Activated CD4-positive, alpha-beta memory T cell treated with anti-CD3 and anti-CD28 coated beads for 36 hours (primary cell): ENCODE measurements around the gene HOXD1. TPM values are rescaled to one million over a fixed set of nuclear protein-coding genes. Genes with fewer than 3 reads are reported as not detected.

ENCODE experiments used
- microRNA-seq: library from miRNA; unstranded; fragments of <30 nt; microRNA quantifications from one replicate; pipeline ENCODE4 v1.2.0, GENCODE V29; 2022; ENCODE audit warnings: borderline number of aligned reads, borderline microRNAs expressed, borderline replicate concordance
- total RNA-seq, 2 experiments: library from RNA; stranded (reverse); gene quantifications; one replicate each; pipeline ENCODE4 v1.2.3, GENCODE V29; 2021

The HOXD1 gene
- total RNA-seq, 2 experiments from 2014 or later, result not detected

Small RNA genes lying within 50 kb of the gene (microRNA-seq; reads per million reads assigned to microRNA genes)
- gene MIR10B, result 1.6 reads per million

Other genes starting within 250 kb of the HOXD1 start
- 10 to 100 TPM; 31.2 to 36.6 TPM for gene LNPK, start 186.4 kb upstream of the HOXD1 start, total RNA-seq
- not detected for gene EVX2, start 104.7 kb upstream of the HOXD1 start, total RNA-seq
- gene HOXD13, start 95.9 kb upstream of the HOXD1 start, total RNA-seq, result not detected
- not detected for gene HOXD12, start 88.9 kb upstream of the HOXD1 start, total RNA-seq
- not detected for gene HOXD11, start 81.4 kb upstream of the HOXD1 start, total RNA-seq
- not detected for gene HOXD10, start 71.9 kb upstream of the HOXD1 start, total RNA-seq
- not detected for gene HOXD9, start 65.9 kb upstream of the HOXD1 start, total RNA-seq
- not detected for gene HOXD8, start 59.0 kb upstream of the HOXD1 start, total RNA-seq
- not detected for gene HOXD4, start 37.1 kb upstream of the HOXD1 start, total RNA-seq
- not detected for gene HOXD3, start 31.4 kb upstream of the HOXD1 start, total RNA-seq
- 10 to 100 TPM; 25.8 to 28.2 TPM for gene MTX2, start 80.8 kb downstream of the HOXD1 start, total RNA-seq